H1 (cell line): ENCODE results near the gene IQCN. TPM values are rescaled to one million over a fixed set of nuclear protein-coding genes. Genes with fewer than 3 reads are reported as not detected.

Experiments
- CTCF ChIA-PET: fragments of 300-600 bp; sonication (Branson Sonifier 250); formaldehyde crosslinking; loops from one replicate; lab custom pipeline; 2021; ENCODE audit not compliant: partially characterized antibody; lab: Charles Lee
- POLR2A ChIA-PET: fragments of 300-600 bp; sonication (Branson Sonifier 250); formaldehyde crosslinking; loops from one replicate; lab custom pipeline; 2021; ENCODE audit warnings: inconsistent platforms; ENCODE audit not compliant: partially characterized antibody; lab: Charles Lee
- DNase-seq, 2 experiments: peaks; one replicate each; pipeline versions ENCODE4 v3.0.0 to v3.0.0-alpha.2; 2010 to 2022; ENCODE audit warnings: low spot score in 2 of 2, low read depth in 1 of 2, mixed read lengths in 1 of 2
- FAIRE-seq: peaks from 2 replicates; lab custom pipeline; 2011; peaks lifted over from hg19 to GRCh38; lab: Jason Lieb, UNC
- H2AFZ ChIP-seq: 2 replicates; pipeline ENCODE4 v1.8.1; 2012; ENCODE audit warnings: low read length, inconsistent platforms
- H2AK5ac ChIP-seq: 2 replicates; pipeline ENCODE4 v1.6.1; 2013; ENCODE audit warnings: low read depth, low read length
- H2BK120ac ChIP-seq: replicated peaks from 2 replicates; pipeline ENCODE3; 2013; ENCODE audit warnings: low read depth, low read length, inconsistent platforms
- H2BK12ac ChIP-seq: 2 replicates; pipeline ENCODE4 v1.6.1; 2013; ENCODE audit warnings: low read depth, low read length
- H2BK15ac ChIP-seq: 2 replicates; pipeline ENCODE4 v1.6.1; 2013; ENCODE audit warnings: low read length
- H2BK20ac ChIP-seq: 2 replicates; pipeline ENCODE4 v1.6.1; 2013; ENCODE audit warnings: low read length
- H2BK5ac ChIP-seq: 2 replicates; pipeline ENCODE4 v1.6.1; 2013; ENCODE audit warnings: low read depth, low read length
- H3K14ac ChIP-seq: 2 replicates; pipeline ENCODE4 v1.6.1; 2013; ENCODE audit warnings: inconsistent platforms; ENCODE audit not compliant: insufficient read length
- H3K18ac ChIP-seq: 2 replicates; pipeline ENCODE4 v1.6.1; 2013; ENCODE audit warnings: low read length; ENCODE audit errors: extremely low read depth
- H3K23ac ChIP-seq: 2 replicates; pipeline ENCODE4 v1.6.1; 2013; ENCODE audit warnings: inconsistent platforms; ENCODE audit not compliant: insufficient read length
- H3K23me2 ChIP-seq: 2 replicates; pipeline ENCODE4 v1.6.1; 2013; ENCODE audit warnings: low read depth, low read length
- H3K27ac ChIP-seq: 2 replicates; pipeline ENCODE4 v1.6.1; 2011; ENCODE audit warnings: low read depth, low read length, inconsistent platforms
- H3K27me3 ChIP-seq, 4 experiments: replicated peaks in 1 of 4; 1 replicate in 1 of 4; 2 replicates in 3 of 4; pipeline versions ENCODE4 v1.6.1 to v1.8.1; 2011 to 2013; ENCODE audit warnings: low read length in 3 of 4, mild to moderate bottlenecking in 3 of 4, inconsistent platforms in 2 of 4, mixed read lengths in 2 of 4, moderate library complexity in 1 of 4; ENCODE audit not compliant: control insufficient read depth in 3 of 4, insufficient read depth in 3 of 4; ENCODE audit errors: extremely low read depth in 1 of 4
- H3K36me3 ChIP-seq, 4 experiments: 2 replicates each; pipeline versions ENCODE4 v1.6.1 to v1.8.1; 2011 to 2013; ENCODE audit warnings: mild to moderate bottlenecking in 4 of 4, low read length in 3 of 4, moderate library complexity in 2 of 4, control low read depth in 1 of 4, inconsistent platforms in 1 of 4; ENCODE audit not compliant: insufficient read depth in 4 of 4, control insufficient read depth in 2 of 4
- H3K4ac ChIP-seq: replicated peaks from 2 replicates; pipeline ENCODE3; 2013; ENCODE audit warnings: low read length, low read depth, mixed read lengths, inconsistent platforms; ENCODE audit not compliant: insufficient read length
- H3K4me1 ChIP-seq, 4 experiments: replicated peaks in 1 of 4; 1 replicate in 1 of 4; 2 replicates in 3 of 4; pipeline versions ENCODE4 v1.6.1 to v1.8.1; 2011 to 2013; ENCODE audit warnings: low read length in 3 of 4, inconsistent platforms in 2 of 4, mixed read lengths in 1 of 4; ENCODE audit not compliant: insufficient read depth in 4 of 4, control insufficient read depth in 3 of 4
- H3K4me2 ChIP-seq, 2 experiments: 2 replicates each; pipeline versions ENCODE4 v1.6.1 to v1.8.1; 2011 to 2013; ENCODE audit warnings: low read depth in 2 of 2, low read length in 2 of 2, control low read depth in 1 of 2, inconsistent platforms in 1 of 2, mild to moderate bottlenecking in 1 of 2; ENCODE audit not compliant: insufficient read depth in 1 of 2
- H3K4me3 ChIP-seq, 4 experiments: fragments of 200-600, 300-600 bp in 1 of 4; sonication (generic), shearing (Covaris generic), sonication (Bioruptor Twin) in 1 of 4; 2 replicates each; pipeline versions ENCODE4 v1.5.1 to v1.8.1; 2011 to 2016; ENCODE audit warnings: low read length in 4 of 4, low read depth in 3 of 4, control low read depth in 2 of 4, inconsistent platforms in 2 of 4, mild to moderate bottlenecking in 2 of 4, mixed read lengths in 1 of 4, moderate library complexity in 1 of 4; ENCODE audit not compliant: insufficient read depth in 2 of 4; ENCODE audit errors: extremely low read depth in 1 of 4
- H3K56ac ChIP-seq: replicated peaks from 2 replicates; pipeline ENCODE3; 2013; ENCODE audit warnings: low read depth, mild to moderate bottlenecking, mixed read lengths, low read length, inconsistent platforms; ENCODE audit not compliant: insufficient read length
- H3K79me1 ChIP-seq: 2 replicates; pipeline ENCODE4 v1.6.1; 2013; ENCODE audit warnings: low read depth, low read length, control low read depth
- H3K79me2 ChIP-seq, 2 experiments: 2 replicates each; pipeline versions ENCODE4 v1.6.1 to v1.8.1; 2012 to 2013; ENCODE audit warnings: low read length in 2 of 2, mild to moderate bottlenecking in 2 of 2, inconsistent platforms in 1 of 2; ENCODE audit not compliant: insufficient read depth in 2 of 2, control insufficient read depth in 1 of 2
- H3K9ac ChIP-seq, 4 experiments: replicated peaks in 1 of 4; 1 replicate in 1 of 4; 2 replicates in 3 of 4; pipeline versions ENCODE4 v1.6.1 to v1.8.1; 2011 to 2013; ENCODE audit warnings: low read depth in 3 of 4, low read length in 3 of 4, control low read depth in 2 of 4, mild to moderate bottlenecking in 2 of 4, moderate library complexity in 2 of 4, inconsistent platforms in 1 of 4; ENCODE audit errors: extremely low read depth in 1 of 4
- H3K9me3 ChIP-seq, 2 experiments: 2 replicates each; pipeline versions ENCODE4 v1.6.1 to v1.8.1; 2012 to 2013; ENCODE audit warnings: mild to moderate bottlenecking in 2 of 2, moderate library complexity in 2 of 2, control low read depth in 1 of 2, inconsistent platforms in 1 of 2, low read depth in 1 of 2, low read length in 1 of 2, mixed read lengths in 1 of 2; ENCODE audit not compliant: insufficient read depth in 2 of 2
- H4K20me1 ChIP-seq, 2 experiments: replicated peaks in 1 of 2; 2 replicates each; pipeline versions ENCODE3 to v1.8.1; 2011 to 2013; ENCODE audit warnings: inconsistent platforms in 2 of 2, low read length in 2 of 2, mild to moderate bottlenecking in 1 of 2; ENCODE audit not compliant: insufficient read depth in 2 of 2, control insufficient read depth in 1 of 2
- H4K5ac ChIP-seq: 2 replicates; pipeline ENCODE4 v1.6.1; 2013; ENCODE audit warnings: low read length, low read depth, mixed read lengths, inconsistent platforms; ENCODE audit not compliant: insufficient read length
- H4K8ac ChIP-seq: 2 replicates; pipeline ENCODE4 v1.8.0; 2013; ENCODE audit warnings: mild to moderate bottlenecking, moderate library complexity, low read length, inconsistent platforms; ENCODE audit not compliant: insufficient read depth; ENCODE audit errors: extremely low read depth
- H4K91ac ChIP-seq: replicated peaks from 2 replicates; pipeline ENCODE3; 2013; ENCODE audit warnings: low read length, mixed read lengths, inconsistent platforms; ENCODE audit not compliant: insufficient read length
- CHD1 ChIP-seq: IDR thresholded peaks from 2 replicates; pipeline ENCODE4 v1.6.1; 2012; ENCODE audit warnings: low read depth, low read length, improper control_type of control experiment
- CHD2 ChIP-seq: IDR thresholded peaks from 2 replicates; pipeline ENCODE4 v1.6.1; 2012; ENCODE audit warnings: low read length, improper control_type of control experiment
- EP300 ChIP-seq, 2 experiments: IDR thresholded peaks; 1 replicate in 1 of 2; 2 replicates in 1 of 2; pipeline ENCODE4 v1.6.1; 2011 to 2012; ENCODE audit warnings: low read depth in 2 of 2, low read length in 2 of 2, mild to moderate bottlenecking in 2 of 2, borderline replicate concordance in 1 of 2, inconsistent platforms in 1 of 2, moderate library complexity in 1 of 2
- FOSL1 ChIP-seq: IDR thresholded peaks from 2 replicates; pipeline ENCODE4 v1.6.1; 2011; ENCODE audit warnings: mild to moderate bottlenecking, low read depth, low read length, moderate library complexity; ENCODE audit not compliant: insufficient read depth
- KDM1A ChIP-seq: fragments of 200-600, 300-600 bp; sonication (generic); IDR thresholded peaks from 2 replicates; pipeline ENCODE4 v1.7.1; 2016; ENCODE audit warnings: mild to moderate bottlenecking, low read length, borderline replicate concordance
- MAFK ChIP-seq: IDR thresholded peaks from 2 replicates; pipeline ENCODE4 v1.6.1; 2012; ENCODE audit warnings: low read depth, mild to moderate bottlenecking, improper control_type of control experiment, low read length
- SP2 ChIP-seq: IDR thresholded peaks from 2 replicates; pipeline ENCODE4 v1.6.1; 2012; ENCODE audit warnings: mild to moderate bottlenecking, low read length, inconsistent platforms
- SRF ChIP-seq: IDR thresholded peaks from 2 replicates; pipeline ENCODE4 v1.6.1; 2011; ENCODE audit warnings: mild to moderate bottlenecking, low read depth, low read length, moderate library complexity
- WGBS, 2 experiments: shearing (Covaris generic) in 1 of 2; methylation state at CpG; one replicate each; pipeline versions ENCODE4 v1.1.6 to v1.1.7; 2013 to 2015; ENCODE audit warnings: low lambda C conversion rate in 2 of 2, mixed read lengths in 2 of 2, inconsistent platforms in 1 of 2, low coverage in 1 of 2, missing lambda C conversion rate in 1 of 2; ENCODE audit not compliant: insufficient replicate concordance in 2 of 2, insufficient coverage in 1 of 2, insufficient read length in 1 of 2; ENCODE audit errors: extremely low coverage in 1 of 2, missing lambda C conversion rate in 1 of 2; 5-methylcytosine and 5-hydroxymethylcytosine counted together
- polyA plus RNA-seq, 7 experiments: library from polyadenylated mRNA; depleted of rRNA in 3 of 7; stranded (reverse) in 5 of 7; unstranded in 2 of 7; fragments of >200 nt in 5 of 7; fragments of 200-250 nt in 2 of 7; gene quantifications; 1 replicate in 5 of 7; 2 replicates in 1 of 7; 4 replicates in 1 of 7; pipeline versions ENCODE4 v1.2.1 to v1.2.3, GENCODE V29; 2011 to 2013; ENCODE audit warnings: missing spikeins in 2 of 7, mixed read lengths in 2 of 7
- total RNA-seq: library from RNA; stranded (reverse); fragmentation: NEBNext Ultra II Directional; extraction: Animal tissue kit (Norgen Biotek cat#: 25700); gene quantifications from 2 replicates; pipeline ENCODE4 v1.2.1, GENCODE V29; 2021

Gene IQCN
- total and polyA plus RNA-seq, 2 of the 8 experiments (the other 6 are each of a cell fraction or from before 2014, with no cell fraction given) = 0.36 to 1.0 TPM

GRCh38 chr19:18293642-18294466 lies 19.6 kb upstream of the IQCN start:
- H3K4me1 ChIP-seq = peaks cover 0 to 27% (median 23%) of the 10 kb centered on the region in 4 experiments; a peak in 6 of 7 replicates
- ChIA-PET POLR2A (interaction anchor here (0.9 to 6.2 kb wide), 12 partner anchors 10 to 138 kb away, joined by 3 to 237 read pairs (median 5); partner anchors contain the start of genes IQCN, JUND and LSM4), CTCF (interaction anchor here (0.7 to 3.5 kb wide), 7 partner anchors 8 to 52 kb away, joined by 3 to 52 read pairs (median 4); partner anchors contain the start of gene JUND)
- peak overlapping the region; percentile 72 for H3K18ac ChIP-seq
- H3K56ac ChIP-seq = peak overlapping the region; percentile 47
- H3K4me3 ChIP-seq = peak overlapping the region in 1 of 4 experiments; percentile 72; a peak in 3 of 8 replicates
- H2AK5ac ChIP-seq = peak overlapping the region; percentile 96; the same call in 1 of the 2 replicates
- FAIRE-seq (no peak), DNase-seq (no peak)
- peak overlapping the region; percentile 24 for H2BK120ac ChIP-seq
- peak overlapping the region; percentile 72; the same call in 1 of the 2 replicates for H2BK20ac ChIP-seq
- no peaks in the 10 kb centered on the region for H3K79me2 ChIP-seq
- peaks cover 0 to 8% of the 10 kb centered on the region in 2 experiments for H4K20me1 ChIP-seq
- H2BK5ac ChIP-seq = peak overlapping the region; percentile 92
- H3K36me3 ChIP-seq = no peaks in the 10 kb centered on the region; a peak in 1 of 8 replicates
- H3K9me3 ChIP-seq = no peaks in the 10 kb centered on the region
- H4K91ac ChIP-seq = peak overlapping the region; percentile 86
- H4K5ac ChIP-seq = no peak overlapping the region
- 0 out of 7 replicates have a peak overlapping the region, but pooled peaks of 1 of the 4 experiments have one; percentile 4 for H3K9ac ChIP-seq
- peak overlapping the region; percentile 53; the same call in 1 of the 2 replicates for H2BK15ac ChIP-seq
- H3K79me1 ChIP-seq = no peaks in the 10 kb centered on the region
- H3K27me3 ChIP-seq = no peaks in the 10 kb centered on the region
- H2BK12ac ChIP-seq = peak overlapping the region; percentile 72
- peak overlapping the region; percentile 75 to 78 for H3K4me2 ChIP-seq
- H3K4ac ChIP-seq = peak overlapping the region; percentile 65
- no peak overlapping the region for H3K14ac ChIP-seq
- no peak overlapping the region for H3K23ac ChIP-seq
- 0 out of 2 replicates have a peak overlapping the region, but pooled peaks have one; percentile 11 for H4K8ac ChIP-seq
- peaks cover 24% of the 10 kb centered on the region for H3K23me2 ChIP-seq
- WGBS, 2 experiments = 67% methylated on average over 18 of the region's 18 CpGs; no CpG with 5 or more reads in 1 of the 2 experiments
- H2AFZ ChIP-seq = no peak overlapping the region
- 0 out of 2 replicates have a peak overlapping the region, but pooled peaks have one; percentile 13 for H3K27ac ChIP-seq
- TF ChIP-seq MAFK = no peak
- TF ChIP-seq CHD1 = no peak
- no peak for TF ChIP-seq CHD2
- no peak for TF ChIP-seq SP2
- no peak for TF ChIP-seq SRF
- peak; percentile 66; the same call in 1 of the 2 replicates for TF ChIP-seq KDM1A
- no peak for TF ChIP-seq EP300 (IDR thresholded peaks at IDR 0.05; ENCODE audit: borderline replicate concordance in 1 of 2, low read depth in 2 of 2, low read length in 2 of 2)
- no peak for TF ChIP-seq FOSL1
